ENCODE measurements around the gene FAAH.

Gene FAAH

GRCh38 chr1:46423574-46424240 is 29.6 kb downstream of the FAAH start:
- DNase-seq = no peak

- no peak for DNase-seq
These were observed 30.6 kb downstream of the FAAH start for GRCh38 chr1:46424730-46425129.

- no peak for DNase-seq
These were observed 31.6 kb downstream of the FAAH start for GRCh38 chr1:46425726-46426125.

GRCh38 chr1:46427541-46427940 is 33.4 kb downstream of the FAAH start:
- DNase-seq = no peak

- DNase-seq = no peak
These were observed 35.3 kb downstream of the FAAH start for GRCh38 chr1:46429436-46429835.

GRCh38 chr1:46431695-46432094 is 37.6 kb downstream of the FAAH start:
- no peak for DNase-seq

GRCh38 chr1:46432781-46433327 is 38.7 kb downstream of the FAAH start:
- DNase-seq = no peak

GRCh38 chr1:46434358-46434757 is 40.2 kb downstream of the FAAH start:
- DNase-seq = no peak

- DNase-seq = no peak
These were observed 42.7 kb downstream of the FAAH start for GRCh38 chr1:46436844-46437243.

- DNase-seq = no peak
These were observed 43.6 kb downstream of the FAAH start for GRCh38 chr1:46437723-46438122.

- DNase-seq = no peak
These were observed 44.2 kb downstream of the FAAH start for GRCh38 chr1:46438346-46438745.

- no peak for DNase-seq
These were observed 46.4 kb downstream of the FAAH start for GRCh38 chr1:46440478-46440877.

GRCh38 chr1:46442317-46443161 is 48.4 kb downstream of the FAAH start:
- DNase-seq = peak; percentile 38

GRCh38 chr1:46444466-46444865 is 50.3 kb downstream of the FAAH start:
- no peak for DNase-seq

- no peak for DNase-seq
These were observed 51.7 kb downstream of the FAAH start for GRCh38 chr1:46445773-46446256.

GRCh38 chr1:46446646-46447498 is 52.8 kb downstream of the FAAH start:
- peak; percentile 42 for DNase-seq

- DNase-seq = no peak
These were observed 53.5 kb downstream of the FAAH start for GRCh38 chr1:46447499-46448108.

- no peak for DNase-seq
These were observed 54.2 kb downstream of the FAAH start for GRCh38 chr1:46448109-46448911.

- DNase-seq = no peak
These were observed 55.4 kb downstream of the FAAH start for GRCh38 chr1:46449223-46450159.

- no peak for DNase-seq
These were observed 56.0 kb downstream of the FAAH start for GRCh38 chr1:46450160-46450517.

All from NCI-H1694 treated with DMSO at 0.1 percent for 48 hours (cell line).